ENCODE data around the gene SYTL5.

Gene SYTL5

GRCh38 chrX:38099688-38100087 is 93.3 kb downstream of the SYTL5 start:
- TF ChIP-seq CTCF (IDR thresholded peaks at IDR 0.05; ENCODE audit: low read depth, low read length, missing control alignments): no peak
- H3K4me3 ChIP-seq (replicated peaks; ENCODE audit: low read depth, low read length): no peak overlapping the region
- DNase-seq (ENCODE audit: extremely low read depth, low read depth): no peak

GRCh38 chrX:38102240-38102639 is 95.9 kb downstream of the SYTL5 start:
- no peak for DNase-seq (ENCODE audit: extremely low read depth, low read depth)
- no peak for TF ChIP-seq CTCF (IDR thresholded peaks at IDR 0.05; ENCODE audit: low read depth, low read length, missing control alignments)
- H3K4me3 ChIP-seq (replicated peaks; ENCODE audit: low read depth, low read length): no peak overlapping the region

GRCh38 chrX:38102875-38103274 is 96.5 kb downstream of the SYTL5 start:
- no peak overlapping the region for H3K4me3 ChIP-seq (replicated peaks; ENCODE audit: low read depth, low read length)
- DNase-seq (ENCODE audit: extremely low read depth, low read depth): no peak
- no peak for TF ChIP-seq CTCF (IDR thresholded peaks at IDR 0.05; ENCODE audit: low read depth, low read length, missing control alignments)

- no peak for DNase-seq (ENCODE audit: extremely low read depth, low read depth)
- no peak for TF ChIP-seq CTCF (IDR thresholded peaks at IDR 0.05; ENCODE audit: low read depth, low read length, missing control alignments)
- H3K4me3 ChIP-seq (replicated peaks; ENCODE audit: low read depth, low read length): no peak overlapping the region
Observed at GRCh38 chrX:38103857-38104812, 97.8 kb downstream of the SYTL5 start.

GRCh38 chrX:38105216-38105725 is 98.9 kb downstream of the SYTL5 start:
- no peak for DNase-seq (ENCODE audit: extremely low read depth, low read depth)
- H3K4me3 ChIP-seq (replicated peaks; ENCODE audit: low read depth, low read length): no peak overlapping the region
- no peak for TF ChIP-seq CTCF (IDR thresholded peaks at IDR 0.05; ENCODE audit: low read depth, low read length, missing control alignments)

- DNase-seq (ENCODE audit: extremely low read depth, low read depth): no peak
- TF ChIP-seq CTCF (IDR thresholded peaks at IDR 0.05; ENCODE audit: low read depth, low read length, missing control alignments): no peak
- H3K4me3 ChIP-seq (replicated peaks; ENCODE audit: low read depth, low read length): no peak overlapping the region
Observed at GRCh38 chrX:38106991-38107655, 100.8 kb downstream of the SYTL5 start.

Measured in HFF-Myc (cell line).